ENCODE data around the gene RGPD6.
"Not testable (repeated sequence)": the region's sequence is repeated elsewhere in the genome, so short reads cannot be mapped to it uniquely, and the experiment has no call there.

Gene RGPD6

DNA sequence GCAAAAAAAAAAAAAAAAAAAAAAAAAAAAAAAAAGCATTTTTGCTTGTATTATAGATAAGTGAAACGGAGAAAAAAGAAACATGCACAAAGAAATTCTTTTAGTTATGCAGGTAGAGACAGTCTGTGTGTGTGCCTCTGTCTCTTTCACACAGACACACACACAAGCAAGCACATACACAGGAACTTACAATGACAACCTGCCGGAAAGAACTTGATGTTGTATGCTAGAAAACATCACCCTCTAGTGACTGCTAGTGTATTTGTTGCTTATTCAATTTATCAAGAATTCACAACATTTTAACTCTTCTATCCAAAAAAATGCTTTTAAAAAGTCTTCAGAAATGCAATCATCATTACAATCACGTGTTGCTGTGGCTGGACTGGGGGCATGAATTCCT, 95.8 kb downstream of the RGPD6 start:
- not testable (repeated sequence) for DNase-seq (ENCODE audit: low spot score)

DNA sequence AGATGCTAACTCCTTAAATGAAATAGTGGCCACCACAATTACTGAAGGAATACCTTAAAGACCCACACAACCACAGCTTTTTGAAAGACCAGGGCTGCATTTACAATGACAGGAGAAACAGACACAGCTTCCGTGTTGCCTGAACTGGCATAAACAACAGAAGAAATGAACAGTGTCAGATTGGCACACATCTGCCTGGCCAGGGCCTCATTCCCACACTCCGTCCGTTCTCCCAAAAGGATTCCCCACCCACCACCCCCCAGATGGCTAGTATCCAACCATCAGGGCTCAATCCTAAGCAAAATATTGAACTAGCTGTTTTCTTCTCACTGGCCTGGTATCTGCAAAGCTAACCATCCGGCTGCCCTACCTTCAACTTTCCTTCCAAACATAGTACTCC, 96.9 kb downstream of the RGPD6 start:
- DNase-seq (ENCODE audit: low spot score), result not testable (repeated sequence)

DNA sequence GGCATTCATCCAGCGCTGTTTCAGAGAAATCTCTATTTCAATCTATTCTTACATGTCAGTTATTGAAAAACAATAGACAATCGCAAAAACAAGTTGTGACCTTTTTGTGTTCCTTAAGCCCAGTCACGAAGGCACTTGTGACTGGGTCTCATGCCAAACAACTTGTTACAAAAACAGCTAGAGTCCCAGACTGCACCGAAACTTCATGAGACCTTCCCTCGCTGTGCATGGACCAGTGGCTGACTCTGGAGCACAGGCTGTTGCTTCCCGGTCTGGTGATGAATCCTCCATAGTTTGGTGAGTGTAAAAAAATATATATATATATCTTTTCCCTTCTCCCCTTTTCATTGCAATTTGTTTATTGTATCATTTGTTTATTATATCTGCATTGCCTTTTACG, 99.7 kb downstream of the RGPD6 start:
- DNase-seq (ENCODE audit: low spot score), result not testable (repeated sequence)

DNA sequence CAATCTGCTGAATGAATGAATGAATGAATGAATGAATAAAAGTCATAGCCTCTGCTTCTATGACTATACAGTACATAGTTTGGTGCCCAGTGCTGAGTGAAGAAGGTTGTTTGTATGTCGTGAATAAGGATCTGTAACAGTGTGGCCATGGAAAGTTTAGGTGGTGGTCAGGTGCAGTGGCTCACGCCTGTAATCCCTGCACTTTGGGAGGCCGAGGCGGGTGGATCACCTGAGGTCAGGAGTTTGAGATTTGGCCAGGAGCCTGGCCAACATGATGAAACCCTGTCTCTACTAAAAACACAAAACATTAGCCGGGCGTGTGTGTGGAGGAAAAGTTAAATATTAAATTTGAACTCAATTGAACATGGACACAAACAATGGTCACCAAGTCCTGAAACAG, 100.1 kb downstream of the RGPD6 start:
- DNase-seq (ENCODE audit: low spot score), result not testable (repeated sequence)

DNA sequence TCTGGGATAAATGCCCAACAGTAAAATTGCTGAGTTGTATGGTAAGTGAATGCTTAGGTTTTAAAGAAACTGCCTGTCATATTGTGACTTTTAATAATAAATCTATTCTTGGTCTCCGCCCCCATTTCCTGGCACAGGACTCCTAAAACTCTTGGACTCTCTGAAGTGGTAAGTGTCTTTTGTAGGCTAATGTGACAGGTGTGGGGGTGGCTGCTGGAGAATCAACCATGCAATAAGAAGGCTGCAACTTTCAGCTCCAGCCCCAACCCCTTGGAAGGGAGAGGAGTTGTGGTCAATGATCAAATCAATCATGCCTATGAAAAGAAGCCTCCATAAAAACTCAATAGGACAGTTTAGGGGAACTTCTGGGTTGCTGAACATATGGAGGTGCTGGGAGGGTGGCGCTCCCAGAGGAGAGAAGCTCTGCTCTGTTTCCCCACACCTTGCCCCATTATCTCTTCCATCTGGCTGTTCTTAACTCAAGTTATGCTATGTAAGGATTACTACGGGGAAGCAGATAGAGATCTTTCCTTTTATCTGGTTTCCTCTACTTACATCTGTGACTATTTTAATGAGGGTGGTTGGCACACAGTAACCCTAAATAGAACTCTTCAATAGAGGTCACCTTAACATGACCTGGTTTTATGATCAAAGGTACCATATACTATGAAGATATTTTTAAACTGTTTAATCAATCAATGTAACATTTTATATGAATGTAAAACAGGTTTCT, 101.2 kb downstream of the RGPD6 start:
- DNase-seq (ENCODE audit: low spot score), result not testable (repeated sequence)

DNA sequence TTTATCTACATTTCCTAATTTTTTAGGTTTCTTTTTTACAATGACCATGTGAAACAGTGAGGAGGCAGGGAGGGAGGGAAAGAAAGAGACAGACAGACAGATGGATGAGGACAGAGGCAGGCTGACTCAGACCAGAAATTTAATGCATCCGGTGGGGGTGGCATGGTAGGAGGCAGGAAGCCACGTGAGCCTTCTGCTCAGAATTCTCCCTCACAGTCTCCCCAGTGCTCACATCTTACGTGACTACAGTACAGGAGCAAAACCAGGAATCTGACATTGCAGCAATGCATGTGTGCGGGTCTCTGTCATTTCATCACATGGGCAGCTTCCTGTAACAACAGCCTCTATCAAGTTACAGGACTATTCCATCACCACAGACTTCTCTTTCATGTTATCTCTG, 102.1 kb downstream of the RGPD6 start:
- DNase-seq (ENCODE audit: low spot score), result not testable (repeated sequence)

DNA sequence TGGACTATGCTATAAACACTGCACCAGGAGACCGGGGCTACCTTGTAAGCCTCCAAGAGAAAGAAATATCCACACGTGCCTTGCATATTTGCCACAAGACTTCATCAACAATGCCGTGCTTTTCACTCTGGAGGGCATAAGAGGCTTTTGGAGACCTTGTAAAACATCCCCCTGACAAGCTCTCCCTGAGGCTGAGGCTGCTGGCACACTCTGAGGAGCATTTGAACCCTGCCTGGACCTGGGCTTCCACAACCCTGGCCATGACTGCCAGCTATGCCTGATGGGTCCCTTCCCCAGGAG, 104.0 kb downstream of the RGPD6 start:
- DNase-seq (ENCODE audit: low spot score), result not testable (repeated sequence)

DNA sequence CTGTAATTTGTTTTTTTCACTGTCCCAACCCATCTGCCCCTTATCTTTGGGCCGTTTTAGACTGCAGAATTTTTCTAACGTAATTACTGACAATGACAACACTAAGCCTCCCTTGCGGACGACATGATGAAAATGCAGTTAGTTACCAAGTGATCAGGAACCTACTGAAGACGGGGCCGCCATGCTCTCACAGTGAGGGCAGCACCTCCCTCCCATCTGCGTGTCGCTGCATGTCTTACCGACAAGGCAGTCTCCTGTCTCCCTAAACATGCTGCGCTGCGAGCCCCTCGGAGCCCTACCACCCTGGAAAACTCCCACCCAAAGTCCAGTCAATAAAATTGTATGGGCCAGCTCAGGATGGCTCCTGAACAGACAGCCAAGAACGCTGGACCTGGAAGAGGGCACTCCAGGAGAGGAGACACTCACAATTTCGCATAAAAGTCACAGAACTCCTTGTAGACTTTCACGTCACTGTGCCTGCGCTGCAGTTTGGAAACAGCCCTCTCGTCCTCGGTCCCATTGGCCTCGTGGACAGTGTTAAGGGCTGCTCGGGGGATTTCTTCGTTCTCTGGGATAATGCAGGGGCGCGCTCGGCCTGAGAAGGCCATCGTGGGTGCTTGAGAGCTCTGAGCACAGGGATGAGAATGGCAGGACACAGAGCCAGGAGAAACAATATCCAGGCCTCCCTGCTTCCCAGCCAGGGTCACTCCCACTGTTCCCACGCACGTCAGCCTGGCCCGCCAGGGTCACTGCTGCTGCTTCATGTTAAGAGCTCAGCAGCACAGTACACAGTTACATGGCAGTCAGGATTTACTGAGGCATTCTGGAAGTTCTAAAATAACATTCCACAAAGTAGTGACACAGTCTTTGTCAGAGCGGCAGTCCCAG, 104.6 kb downstream of the RGPD6 start, which contains the start of gene LIMS4:
Gene LIMS4 (minus strand): TSS at position 646 of the 888 bp plus-strand sequence. CDS start 38 bp downstream, at position 608.
- DNase-seq (ENCODE audit: low spot score), result not testable (repeated sequence)

DNA sequence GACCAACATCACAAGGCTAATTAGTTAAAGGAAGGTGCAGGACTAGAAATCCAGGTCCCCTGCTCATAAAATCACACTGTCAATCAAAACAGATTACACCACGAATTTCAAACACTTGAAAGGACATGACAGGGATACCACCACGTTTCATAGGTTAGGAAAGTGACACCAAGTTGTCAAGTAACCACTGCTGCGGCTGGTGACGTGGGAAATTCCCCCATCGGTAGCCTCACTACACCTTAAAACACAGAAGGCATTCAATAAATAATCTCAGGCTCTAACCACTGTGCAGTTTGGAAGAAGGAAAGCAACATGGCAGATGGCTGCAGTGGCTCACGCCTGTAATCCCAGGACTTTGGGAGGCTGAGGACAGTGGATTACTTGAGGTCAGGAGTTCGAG, 108.1 kb downstream of the RGPD6 start:
- not testable (repeated sequence) for DNase-seq (ENCODE audit: low spot score)

DNA sequence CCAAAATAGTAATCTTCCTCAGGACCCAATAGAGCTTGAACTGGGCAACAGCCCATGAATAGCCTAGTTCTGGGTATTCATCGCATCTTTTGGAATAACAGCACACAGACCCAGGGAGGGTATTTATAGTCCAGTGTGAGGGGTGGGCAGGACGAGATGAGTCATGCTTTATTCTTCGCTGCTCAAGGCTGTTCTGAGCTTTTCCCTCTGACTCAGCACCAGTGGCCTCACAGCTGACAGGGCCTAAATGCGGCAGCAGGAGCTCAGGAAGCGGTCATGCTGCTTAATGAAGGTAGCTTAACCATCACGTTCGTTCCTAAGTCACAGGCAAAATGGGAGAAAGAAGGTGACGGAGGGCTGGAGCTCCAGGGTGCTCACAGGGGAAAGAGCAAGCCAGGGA, 111.7 kb downstream of the RGPD6 start:
- not testable (repeated sequence) for DNase-seq (ENCODE audit: low spot score)
